ENCODE results near the gene DENND4C.

- TF ChIP-seq ZNF792 (tag by site-specific recombination; IDR thresholded peaks at IDR 0.05) (no peak), ZNF140 (tag by site-specific recombination; IDR thresholded peaks at IDR 0.05) (no peak), CTCF (tag by site-specific recombination; IDR thresholded peaks at IDR 0.05) (no peak), ZNF629 (tag by site-specific recombination; IDR thresholded peaks at IDR 0.05) (no peak), YY1 (tag by site-specific recombination; IDR thresholded peaks at IDR 0.05) (no peak), SETDB1 (IDR thresholded peaks at IDR 0.05; ENCODE audit: insufficient read length, low read length) (no peak), ZNF280D (tag by site-specific recombination; IDR thresholded peaks at IDR 0.05) (no peak)
- TF ChIP-seq, protein P1, sequence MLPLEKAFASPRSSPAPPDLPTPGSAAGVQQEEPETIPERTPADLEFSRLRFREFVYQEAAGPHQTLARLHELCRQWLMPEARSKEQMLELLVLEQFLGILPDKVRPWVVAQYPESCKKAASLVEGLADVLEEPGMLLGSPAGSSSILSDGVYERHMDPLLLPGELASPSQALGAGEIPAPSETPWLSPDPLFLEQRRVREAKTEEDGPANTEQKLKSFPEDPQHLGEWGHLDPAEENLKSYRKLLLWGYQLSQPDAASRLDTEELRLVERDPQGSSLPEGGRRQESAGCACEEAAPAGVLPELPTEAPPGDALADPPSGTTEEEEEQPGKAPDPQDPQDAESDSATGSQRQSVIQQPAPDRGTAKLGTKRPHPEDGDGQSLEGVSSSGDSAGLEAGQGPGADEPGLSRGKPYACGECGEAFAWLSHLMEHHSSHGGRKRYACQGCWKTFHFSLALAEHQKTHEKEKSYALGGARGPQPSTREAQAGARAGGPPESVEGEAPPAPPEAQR (tag by site-specific recombination; IDR thresholded peaks at IDR 0.05) = no peak
These were observed 150.3 kb downstream of the DENND4C start for GRCh38 chr9:19380826-19381075.
